WTC11 (cell line): ENCODE data around the gene GSPT1.

Experiments
- ARID4B ChIP-seq: sonication (generic); formaldehyde crosslinking; IDR thresholded peaks from 2 replicates; pipeline ENCODE4 v1.8.0; 2023; ENCODE audit warnings: missing genetic modification reagents, mild to moderate bottlenecking, borderline replicate concordance
- CTCF ChIP-seq: fragments of 200-600 bp; IDR thresholded peaks from 2 replicates; pipeline ENCODE4 v1.8.0; 2022; ENCODE audit warnings: antibody characterized with exemption
- E2F4 ChIP-seq: sonication (generic); formaldehyde crosslinking; IDR thresholded peaks from 2 replicates; pipeline ENCODE4 v1.8.1; 2022; ENCODE audit warnings: low read depth, mild to moderate bottlenecking, moderate library complexity, missing genetic modification reagents, borderline replicate concordance
- JUN ChIP-seq: sonication (generic); formaldehyde crosslinking; IDR thresholded peaks from 2 replicates; pipeline ENCODE4 v1.8.0; 2023; ENCODE audit warnings: mild to moderate bottlenecking, missing genetic modification reagents
- MAX ChIP-seq: sonication (generic); formaldehyde crosslinking; IDR thresholded peaks from 2 replicates; pipeline ENCODE4 v1.8.0; 2022; ENCODE audit warnings: mild to moderate bottlenecking, missing genetic modification reagents
- PREB ChIP-seq: sonication (generic); formaldehyde crosslinking; IDR thresholded peaks from 2 replicates; pipeline ENCODE4 v1.8.1; 2022; ENCODE audit warnings: mild to moderate bottlenecking, missing genetic modification reagents, moderate library complexity, borderline replicate concordance
- STAT6 ChIP-seq: sonication (generic); formaldehyde crosslinking; conservative IDR thresholded peaks from 2 replicates; pipeline ENCODE4 v1.8.1; 2023; ENCODE audit warnings: mild to moderate bottlenecking, low read depth, missing genetic modification reagents, moderate library complexity

- TF ChIP-seq JUN, result no peak
- TF ChIP-seq PREB (CRISPR knock-in tag), result no peak
- no peak for TF ChIP-seq ARID4B (CRISPR knock-in tag)
- no peak for TF ChIP-seq CTCF
- no peak for TF ChIP-seq MAX (CRISPR knock-in tag)
- no peak for TF ChIP-seq STAT6
- no peak for TF ChIP-seq E2F4
These were observed 79.7 kb downstream of the GSPT1 start for GRCh38 chr16:11835891-11836649.
